Kidney (tissue), 14 donors: ENCODE data around the gene TMEM9. TPM values are rescaled to one million over a fixed set of nuclear protein-coding genes. Genes with fewer than 3 reads are reported as not detected.

Experiments
- DNase-seq, 5 donors: peaks; one replicate each; pipeline ENCODE4 v3.0.0-alpha.2; 2013 to 2020
- FAIRE-seq: peaks from 2 replicates; lab custom pipeline; 2012; peaks lifted over from hg19 to GRCh38; lab: Jason Lieb, UNC
- H3K27ac ChIP-seq, 2 donors: one replicate each; pipeline ENCODE4 v1.7.0; 2013; ENCODE audit warnings: low read depth in 2 of 2, low read length in 2 of 2, inconsistent platforms in 1 of 2
- H3K27me3 ChIP-seq: one replicate; pipeline ENCODE4 v1.7.1; 2013; ENCODE audit warnings: low read length, inconsistent platforms; ENCODE audit not compliant: control insufficient read depth, insufficient read depth
- H3K36me3 ChIP-seq, 3 donors: one replicate each; pipeline versions ENCODE4 v1.7.0 to v1.7.1; 2013; ENCODE audit warnings: low read length in 3 of 3, control low read depth in 1 of 3, inconsistent platforms in 1 of 3; ENCODE audit not compliant: insufficient read depth in 3 of 3, control insufficient read depth in 2 of 3
- H3K4me1 ChIP-seq, 3 donors: one replicate each; pipeline versions ENCODE4 v1.7.0 to v1.7.1; 2013; ENCODE audit warnings: low read length in 3 of 3, inconsistent platforms in 1 of 3, low read depth in 1 of 3; ENCODE audit not compliant: control insufficient read depth in 2 of 3, insufficient read depth in 2 of 3
- H3K4me3 ChIP-seq, 3 donors: one replicate each; pipeline versions ENCODE4 v1.7.0 to v1.8.1; 2013; ENCODE audit warnings: low read length in 3 of 3, control low read depth in 1 of 3, inconsistent platforms in 1 of 3
- H3K9ac ChIP-seq, 3 donors: one replicate each; pipeline versions ENCODE4 v1.7.0 to v1.7.1; 2013; ENCODE audit warnings: low read length in 3 of 3, control low read depth in 1 of 3, inconsistent platforms in 1 of 3
- H3K9me3 ChIP-seq, 3 donors: one replicate each; pipeline versions ENCODE4 v1.7.0 to v1.7.1; 2013; ENCODE audit warnings: low read length in 3 of 3, control low read depth in 1 of 3, inconsistent platforms in 1 of 3; ENCODE audit not compliant: control insufficient read depth in 2 of 3, insufficient read depth in 1 of 3
- CTCF ChIP-seq: IDR thresholded peaks from 3 replicates; pipeline ENCODE4 v1.5.1; 2012; ENCODE audit warnings: mild to moderate bottlenecking, moderate library complexity, borderline replicate concordance; ENCODE audit not compliant: insufficient read depth; ENCODE audit errors: extremely low read depth
- intact Hi-C: fragments of 100-400 bp; cut with DNase I; formaldehyde crosslinking; loops from one replicate; pipeline ENCODE4 v1.11.1; 2022
- polyA plus RNA-seq: library from polyadenylated mRNA; stranded (reverse); fragments of 350-450 nt; fragmentation: Illumina TruSeq; extraction: RNeasy Lipid Tissue Mini Kit (QIAGEN cat#74804); gene quantifications from one replicate; pipeline ENCODE4 v1.2.3, GENCODE V29; 2014; ENCODE audit warnings: low read depth, low replicate concordance; ENCODE audit not compliant: insufficient read depth
- total RNA-seq: library from RNA; stranded (reverse); fragmentation: NEBNext Ultra II Directional; extraction: Animal tissue kit (Norgen Biotek cat#: 25700); gene quantifications from one replicate; pipeline ENCODE4 v1.2.1, GENCODE V29; 2021
- donor health status: control.
- donor health status: control.
- donor health status: control.
- donor health status: control.
- donor health status: control.
- donor health status: DM: yes; HTN: yes; CAD: no.
- donor health status: Normal renal cell carcinoma (clear cell type).

Gene TMEM9
- total and polyA plus RNA-seq, 2 donors from 2014 or later: 81.9 to 166 TPM

- TF ChIP-seq CTCF: no peak
- Histone ChIP-seq H3K27me3 (no peaks in the 10 kb centered on the region), H3K9ac (no peak overlapping the region), H3K4me1 (no peaks in the 10 kb centered on the region), H3K9me3 (no peaks in the 10 kb centered on the region), H3K36me3 (no peaks in the 10 kb centered on the region), H3K4me3 (no peak overlapping the region), H3K27ac (no peak overlapping the region)
- intact Hi-C loops: no loop called here
- DNase-seq (no peak), FAIRE-seq (no peak)
These were observed 60.7 kb downstream of the TMEM9 start for GRCh38 chr1:201093561-201093960.

- TF ChIP-seq CTCF: no peak
- Histone ChIP-seq H3K27ac (no peak overlapping the region), H3K4me1 (no peaks in the 10 kb centered on the region), H3K9me3 (no peaks in the 10 kb centered on the region), H3K27me3 (no peaks in the 10 kb centered on the region), H3K36me3 (no peaks in the 10 kb centered on the region), H3K4me3 (no peak overlapping the region), H3K9ac (no peak overlapping the region)
- intact Hi-C loops: no loop called here
- no peak for DNase-seq
- no peak for FAIRE-seq
These were observed 61.5 kb downstream of the TMEM9 start for GRCh38 chr1:201092738-201093137.

- no peak overlapping the region for H3K4me3 ChIP-seq
- no peaks in the 10 kb centered on the region for H3K36me3 ChIP-seq
- no peak for DNase-seq
- H3K27me3 ChIP-seq: no peaks in the 10 kb centered on the region
- H3K9ac ChIP-seq: no peak overlapping the region
- H3K4me1 ChIP-seq: no peaks in the 10 kb centered on the region
- FAIRE-seq: no peak
- intact Hi-C loops: no loop called here
- no peaks in the 10 kb centered on the region for H3K9me3 ChIP-seq
- no peak overlapping the region for H3K27ac ChIP-seq
- TF ChIP-seq CTCF: no peak
These were observed 63.0 kb downstream of the TMEM9 start for GRCh38 chr1:201091256-201091655.

GRCh38 chr1:201090541-201090940 is 63.7 kb downstream of the TMEM9 start:
- no peak overlapping the region for H3K9ac ChIP-seq
- FAIRE-seq: no peak
- DNase-seq: no peak

More at GRCh38 chr1:201090541-201090940, 63.7 kb downstream of the TMEM9 start:
- H3K27ac ChIP-seq: no peak overlapping the region
- no peak for TF ChIP-seq CTCF
- no peak overlapping the region for H3K4me3 ChIP-seq
- no peaks in the 10 kb centered on the region for H3K9me3 ChIP-seq
- intact Hi-C loops: no loop called here
- no peaks in the 10 kb centered on the region for H3K36me3 ChIP-seq
- peaks cover 0 to 2% (median 0%) of the 10 kb centered on the region in 3 donors for H3K4me1 ChIP-seq
- H3K27me3 ChIP-seq: no peaks in the 10 kb centered on the region
